A549 (cell line): Measurements from ENCODE around the gene GCLC.

ENCODE experiments used
- BHLHE40 ChIP-seq: IDR thresholded peaks from 2 replicates; pipeline ENCODE4 v1.6.1; 2012; ENCODE audit warnings: low read depth, low read length, inconsistent platforms
- CTCF ChIP-seq: fragments of >200 bp; sonication (Bioruptor Twin); formaldehyde crosslinking; IDR thresholded peaks from 3 replicates; pipeline ENCODE4 v1.5.1; 2016
- EP300 ChIP-seq, 2 experiments: fragments of >200 bp; sonication (Bioruptor Twin); formaldehyde crosslinking; IDR thresholded peaks; 2 replicates in 1 of 2; 3 replicates in 1 of 2; pipeline ENCODE4 v1.6.1; 2016 to 2017
- FOSL2 ChIP-seq, 2 experiments: fragments of 450-650 bp in 1 of 2; fragments of >200 bp in 1 of 2; sonication (Bioruptor Twin) in 1 of 2; formaldehyde crosslinking; IDR thresholded peaks; 2 replicates each; pipeline versions ENCODE4 v1.5.0 to v1.6.1; 2016 to 2020; ENCODE audit warnings: mild to moderate bottlenecking in 1 of 2, moderate library complexity in 1 of 2
- HDAC2 ChIP-seq: fragments of 200-600 bp; sonication (generic); IDR thresholded peaks from 2 replicates; pipeline ENCODE4 v1.6.1; 2016
- POLR2A ChIP-seq: IDR thresholded peaks from 2 replicates; pipeline ENCODE4 v1.6.1; 2012; ENCODE audit warnings: mild to moderate bottlenecking, low read length
- RAD21 ChIP-seq, 2 experiments: fragments of >200 bp in 1 of 2; sonication (Bioruptor Twin) in 1 of 2; formaldehyde crosslinking in 1 of 2; IDR thresholded peaks in 1 of 2; conservative IDR thresholded peaks in 1 of 2; 2 replicates in 1 of 2; 3 replicates in 1 of 2; pipeline ENCODE4 v1.6.1; 2012 to 2018; ENCODE audit warnings: inconsistent platforms in 1 of 2
- RFX5 ChIP-seq: fragments of 450-650 bp; IDR thresholded peaks from 2 replicates; pipeline ENCODE4 v1.7.1; 2014; ENCODE audit warnings: antibody characterized with exemption, mild to moderate bottlenecking, moderate library complexity

- TF ChIP-seq CTCF (no peak), HDAC2 (no peak), RAD21 (conservative IDR thresholded peaks at IDR 0.05 in 1 of 2, IDR thresholded peaks at IDR 0.05 in 1 of 2) (no peak), FOSL2 (IDR thresholded peaks at IDR 0.05) (no peak), FOSL2 (CRISPR knock-in tag; IDR thresholded peaks at IDR 0.05) (no peak), BHLHE40 (no peak), EP300 (IDR thresholded peaks at IDR 0.05) (no peak), POLR2A (no peak), RFX5 (no peak)
Observed at GRCh38 chr6:53585208-53585900, 40.5 kb upstream of the GCLC start.
